Middle frontal gyrus (tissue), 1 donor: ENCODE results near the gene KRT81.
"Not testable (repeated sequence)": the region's sequence is repeated elsewhere in the genome, so short reads cannot be mapped to it uniquely, and the experiment has no call there.

Source experiments
- DNase-seq: peaks from one replicate; pipeline ENCODE4 v3.0.0-alpha.2; 2015; ENCODE audit warnings: low spot score; ENCODE audit errors: extremely low spot score

Gene KRT81

GRCh38 chr12:52255926-52256583 lies 35.3 kb downstream of the KRT81 start:
- no peak for DNase-seq

DNA sequence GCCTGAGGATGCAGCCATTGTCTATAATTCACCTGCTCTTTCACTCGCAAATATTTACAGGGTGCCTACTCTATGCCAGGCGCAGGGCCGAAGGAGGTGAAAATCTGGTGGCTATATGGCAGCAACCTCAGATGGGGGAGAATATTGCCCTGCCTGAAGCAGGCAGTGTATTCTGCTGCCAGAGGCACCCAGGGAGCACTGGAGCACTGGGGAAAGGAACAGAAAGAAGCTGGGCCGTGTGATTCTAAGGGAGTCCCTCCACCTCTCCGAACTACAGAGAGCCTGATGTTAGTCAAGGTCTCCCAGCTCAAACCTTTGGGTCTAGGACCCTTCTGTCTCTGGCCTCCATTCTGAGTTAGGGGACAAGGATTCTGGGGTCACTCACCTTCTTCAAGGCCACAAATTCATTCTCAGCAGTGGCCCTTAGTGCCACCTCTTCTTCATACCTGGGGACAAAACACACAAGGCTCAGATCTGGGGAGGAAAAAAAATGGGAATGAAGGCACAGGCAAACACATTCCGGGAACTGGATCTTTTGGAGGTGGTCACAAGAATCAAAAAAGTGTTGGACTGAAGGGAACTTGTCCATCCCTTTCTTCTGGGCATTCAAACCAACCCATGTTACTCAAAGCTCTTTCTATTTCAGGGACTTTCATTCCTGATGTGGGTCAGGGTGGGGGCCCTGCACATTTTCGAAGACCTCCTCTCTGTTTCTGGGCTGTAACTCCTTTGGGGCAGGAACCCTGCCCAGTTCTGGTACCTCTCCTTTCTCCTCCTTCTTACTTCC lies 36.2 kb downstream of the KRT81 start:
- no peak for DNase-seq

DNA sequence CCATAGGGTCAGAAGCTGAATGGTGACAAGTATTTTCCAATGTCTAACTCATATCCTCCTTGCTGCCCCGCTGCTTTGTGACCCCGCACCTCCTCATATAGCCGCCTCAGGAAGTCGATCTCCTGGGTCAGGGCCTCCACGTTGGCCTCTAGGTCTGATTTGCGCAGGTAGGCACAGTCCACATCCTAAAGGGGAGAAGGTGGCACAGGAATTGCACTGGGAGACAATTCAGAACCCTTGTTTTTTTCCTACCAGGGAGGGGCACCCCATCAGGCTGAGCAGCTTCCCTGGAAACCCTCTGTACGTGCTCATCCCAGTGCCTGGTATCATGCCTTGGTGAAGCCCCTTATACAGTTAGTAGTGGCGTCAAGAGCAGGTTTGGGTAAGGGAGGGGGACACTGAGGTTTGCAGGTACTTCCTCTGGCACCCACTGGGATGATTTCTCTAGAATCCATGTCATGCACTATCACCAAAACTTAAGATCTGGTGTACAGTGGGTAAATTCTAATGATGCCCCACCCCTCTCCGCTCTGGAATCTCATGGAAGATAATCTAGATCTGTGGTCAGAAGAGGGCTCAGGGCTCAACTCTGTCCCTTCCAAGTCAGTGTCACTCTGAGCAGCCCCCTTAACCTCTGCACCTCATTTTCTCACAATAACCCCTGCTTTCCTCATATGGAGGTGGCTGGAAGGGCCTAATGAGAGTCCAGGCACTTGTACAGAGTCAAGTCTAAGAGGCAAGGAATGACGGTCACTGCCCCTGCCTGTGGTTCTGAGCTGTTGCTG lies 37.0 kb downstream of the KRT81 start:
- no peak for DNase-seq

DNA sequence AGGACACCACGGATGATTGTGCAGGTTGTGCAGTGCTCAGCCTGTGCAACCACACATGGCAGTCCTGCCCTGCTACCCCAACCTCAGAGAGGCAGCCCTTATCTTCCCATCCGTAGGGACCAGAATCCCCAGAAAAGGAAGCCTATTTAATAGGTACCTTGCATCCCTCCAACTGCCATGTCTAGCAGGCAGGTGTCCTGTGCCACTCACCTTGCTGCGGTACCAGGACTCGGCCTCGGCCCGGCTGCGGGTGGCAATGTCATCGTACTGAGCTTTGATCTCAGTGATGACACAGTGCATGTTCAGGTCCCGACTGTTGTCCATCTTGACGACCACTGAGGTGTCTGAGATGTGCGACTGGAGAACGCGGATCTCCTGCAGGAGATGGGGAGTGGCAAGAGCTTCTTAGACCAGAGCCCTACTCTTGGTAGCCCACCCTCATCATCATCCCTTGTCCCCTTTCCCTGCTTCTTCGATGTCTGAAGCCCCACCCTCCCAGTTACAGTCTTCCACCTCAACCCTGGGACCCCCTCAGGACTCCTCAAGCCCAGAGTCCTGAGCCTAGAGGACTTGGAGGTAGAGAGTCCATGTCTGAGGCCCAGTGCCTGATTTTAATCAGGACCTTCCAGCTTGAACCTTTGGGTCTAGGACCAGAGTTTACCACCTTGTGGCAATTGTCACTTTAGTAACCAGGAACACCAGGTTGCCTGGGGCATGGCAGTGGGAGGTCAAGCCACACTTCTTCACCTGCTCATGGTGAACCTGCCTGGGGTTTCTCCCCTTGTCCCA lies 37.7 kb downstream of the KRT81 start:
- DNase-seq, result no peak

DNA sequence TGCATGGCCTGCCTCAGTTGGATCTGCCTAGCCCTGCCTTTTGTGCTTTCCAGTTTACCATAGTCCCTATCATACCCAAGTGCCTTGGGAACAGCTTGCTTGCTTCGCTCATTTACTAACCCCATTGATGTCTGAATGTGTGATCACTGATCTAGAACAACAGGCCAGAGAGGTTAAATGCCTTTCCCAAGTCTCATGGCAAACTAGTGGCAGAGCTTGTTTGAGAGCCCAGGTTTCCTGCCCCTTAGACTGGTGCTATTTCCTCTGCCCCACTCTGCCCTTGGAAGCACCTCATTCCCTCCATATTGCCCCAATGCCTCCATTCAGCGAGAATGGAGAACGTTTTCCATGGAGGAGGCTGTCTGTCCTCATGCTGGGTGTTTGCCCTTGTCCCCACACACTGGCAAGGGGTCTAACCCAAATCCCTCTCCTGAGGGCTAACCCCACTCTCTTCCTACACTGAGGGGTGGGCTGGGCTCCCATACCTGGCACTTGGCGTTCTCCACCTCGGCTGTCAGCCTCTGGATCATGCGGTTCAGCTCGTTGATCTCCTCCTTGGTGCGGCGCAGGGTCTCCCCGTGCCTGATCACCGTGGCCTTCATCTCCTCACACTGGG lies 38.5 kb downstream of the KRT81 start:
- no peak for DNase-seq

DNA sequence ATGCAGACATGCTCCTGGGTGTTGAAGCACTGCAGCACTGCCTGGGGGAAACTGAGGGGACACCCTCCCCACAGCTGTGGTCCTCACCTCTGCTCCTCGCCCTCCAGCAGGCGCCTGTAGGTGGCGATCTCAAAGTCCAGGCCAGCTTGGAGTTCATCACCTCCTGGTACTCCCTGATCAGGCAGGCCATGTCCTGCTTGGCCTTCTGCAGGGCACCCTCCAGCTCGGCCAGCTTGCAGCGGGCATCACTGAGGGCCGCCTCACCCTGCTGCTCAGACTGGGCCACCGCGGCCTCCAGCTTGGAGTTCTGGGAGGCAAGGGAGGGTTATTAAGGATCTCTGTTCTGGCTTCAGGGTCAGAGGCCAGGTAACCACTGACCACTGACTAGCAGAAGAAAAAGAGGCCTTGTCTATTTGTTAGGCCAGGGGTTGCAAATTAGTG lies 39.1 kb downstream of the KRT81 start:
- not testable (repeated sequence) for DNase-seq

GRCh38 chr12:52251367-52252051 lies 39.8 kb downstream of the KRT81 start:
- DNase-seq, result no peak

- DNase-seq, result no peak
Measured at GRCh38 chr12:52250048-52250990, 41.0 kb downstream of the KRT81 start.

- no peak for DNase-seq
Measured at GRCh38 chr12:52249511-52250047, 41.8 kb downstream of the KRT81 start.

DNA sequence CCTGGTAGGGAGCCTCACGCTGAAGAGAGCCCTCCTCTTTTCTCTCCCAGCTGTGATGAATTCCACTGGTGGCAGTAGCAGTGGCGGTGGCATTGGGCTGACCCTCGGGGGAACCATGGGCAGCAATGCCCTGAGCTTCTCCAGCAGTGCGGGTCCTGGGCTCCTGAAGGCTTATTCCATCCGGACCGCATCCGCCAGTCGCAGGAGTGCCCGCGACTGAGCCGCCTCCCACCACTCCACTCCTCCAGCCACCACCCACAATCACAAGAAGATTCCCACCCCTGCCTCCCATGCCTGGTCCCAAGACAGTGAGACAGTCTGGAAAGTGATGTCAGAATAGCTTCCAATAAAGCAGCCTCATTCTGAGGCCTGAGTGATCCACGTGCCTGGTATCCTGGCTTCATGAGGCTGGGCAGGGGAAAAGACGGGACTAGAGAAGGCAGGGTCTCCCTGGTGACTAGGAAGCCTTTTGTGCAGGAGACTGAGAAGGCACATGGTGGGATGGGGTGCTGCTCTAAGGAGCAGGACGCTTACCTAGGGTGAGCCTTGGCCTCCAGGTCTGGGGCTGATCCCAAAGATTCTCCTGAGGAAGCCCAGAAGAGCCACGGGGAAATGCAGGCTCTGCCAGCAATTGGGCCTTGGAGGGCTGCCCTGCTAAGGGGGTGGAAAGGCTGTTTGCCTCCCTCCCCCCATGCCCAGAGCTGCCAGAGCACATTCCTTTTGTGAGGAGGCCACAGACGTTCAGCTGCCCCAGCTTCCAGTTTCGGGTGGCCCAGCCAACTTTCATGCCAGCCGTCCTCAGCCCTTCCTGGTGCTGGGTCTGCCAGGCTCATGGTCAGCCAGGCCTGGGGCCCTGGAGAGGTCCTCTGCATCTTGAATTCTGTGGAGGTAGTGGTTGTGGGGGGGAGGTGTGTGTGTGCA lies 42.5 kb downstream of the KRT81 start:
- DNase-seq, result peak; percentile 8

- no peak for DNase-seq
Measured at GRCh38 chr12:52247622-52248540, 43.5 kb downstream of the KRT81 start.

DNA sequence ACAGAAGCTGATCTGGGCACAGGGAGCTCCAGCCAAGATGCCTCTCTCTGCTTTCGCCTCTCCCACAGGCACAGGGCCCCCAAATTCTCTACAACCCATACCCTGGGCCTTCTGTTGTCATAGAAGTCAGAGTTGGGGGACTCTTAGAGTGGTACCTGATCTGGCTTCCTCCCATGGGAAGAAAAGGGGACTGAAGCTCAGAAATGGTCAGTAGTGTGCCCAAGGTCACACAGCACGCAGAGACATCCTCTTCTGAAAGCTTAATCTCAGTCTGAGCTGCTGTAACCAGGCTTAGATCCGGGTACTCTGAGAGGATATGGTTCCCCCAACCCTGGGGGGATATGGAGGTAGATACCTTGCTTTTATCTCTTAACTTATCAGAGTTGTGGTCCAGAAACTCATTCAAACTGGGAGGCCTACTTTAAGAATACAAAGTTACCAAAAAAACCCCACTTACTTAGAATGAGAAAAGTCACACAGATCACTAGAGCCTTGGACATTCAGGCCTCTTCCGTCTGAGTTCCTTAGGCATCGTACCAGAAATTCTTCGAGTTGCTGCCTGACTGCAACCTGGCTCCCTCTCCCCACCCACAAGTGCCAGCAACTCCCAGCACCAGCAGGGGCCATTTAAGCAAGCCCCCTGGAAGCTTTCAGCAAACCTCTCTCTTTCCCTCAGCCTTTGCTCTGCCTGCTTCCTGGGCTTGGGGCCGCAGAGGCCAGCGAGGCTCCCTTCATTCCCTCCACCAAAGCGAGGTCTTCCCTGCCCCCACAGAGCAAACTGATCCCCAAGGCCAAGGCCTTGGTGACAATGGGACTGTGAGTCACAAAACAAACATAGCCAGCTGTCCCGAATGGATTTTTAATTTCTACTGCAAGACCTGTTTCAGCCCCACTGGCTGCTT lies 44.4 kb downstream of the KRT81 start:
- no peak for DNase-seq

GRCh38 chr12:52245962-52246569 lies 45.3 kb downstream of the KRT81 start:
- no peak for DNase-seq

DNA sequence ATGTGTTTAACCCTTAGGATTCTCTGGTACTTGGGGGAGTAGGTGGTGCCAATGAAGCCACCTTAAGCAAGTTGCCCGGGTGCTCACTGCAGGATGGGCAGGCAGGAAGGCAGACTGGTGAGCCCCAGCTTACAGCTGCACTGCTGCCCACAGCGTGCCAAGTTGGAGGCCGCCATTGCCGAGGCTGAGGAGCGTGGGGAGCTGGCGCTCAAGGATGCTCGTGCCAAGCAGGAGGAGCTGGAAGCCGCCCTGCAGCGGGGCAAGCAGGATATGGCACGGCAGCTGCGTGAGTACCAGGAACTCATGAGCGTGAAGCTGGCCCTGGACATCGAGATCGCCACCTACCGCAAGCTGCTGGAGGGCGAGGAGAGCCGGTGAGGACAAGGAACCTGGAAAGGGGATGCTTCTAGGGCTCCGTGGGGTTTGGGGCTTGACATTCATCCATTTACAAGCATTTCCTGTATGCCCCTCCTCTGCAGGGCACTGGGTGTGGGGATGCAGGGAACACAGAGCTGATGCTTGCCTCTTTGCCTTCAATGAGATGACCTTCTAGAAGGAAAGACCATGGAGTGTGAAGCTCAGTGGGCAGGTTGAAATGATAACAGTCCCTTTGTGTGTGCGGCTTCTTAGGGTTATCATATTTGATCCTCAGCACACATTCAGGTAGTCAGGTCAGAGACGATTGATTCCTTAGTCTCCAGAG lies 45.9 kb downstream of the KRT81 start:
- no peak for DNase-seq

GRCh38 chr12:52244615-52244994 lies 46.7 kb downstream of the KRT81 start:
- no peak for DNase-seq
